IMR-90 (cell line): ENCODE data around the gene FAM89A.

Experiments used
- BHLHE40 ChIP-seq: fragments of 150-350 bp; IDR thresholded peaks from 2 replicates; pipeline ENCODE4 v1.6.1; 2016; ENCODE audit warnings: mild to moderate bottlenecking, low read depth, low read length
- CTCF ChIP-seq: conservative IDR thresholded peaks from 2 replicates; pipeline ENCODE4 v1.5.1; 2012; ENCODE audit warnings: mild to moderate bottlenecking, low read depth, low read length, improper control_type of control experiment
- ELK1 ChIP-seq: fragments of 150-350 bp; IDR thresholded peaks from 2 replicates; pipeline ENCODE4 v1.6.1; 2016; ENCODE audit warnings: low read depth, mild to moderate bottlenecking, low read length, moderate library complexity, borderline replicate concordance
- FOS ChIP-seq: fragments of 150-350 bp; IDR thresholded peaks from 2 replicates; pipeline ENCODE4 v1.6.1; 2016; ENCODE audit warnings: low read depth, low read length
- MAFK ChIP-seq: IDR thresholded peaks from 2 replicates; pipeline ENCODE4 v1.6.1; 2012; ENCODE audit warnings: low read depth, low read length, improper control_type of control experiment
- POLR2A ChIP-seq: IDR thresholded peaks from 2 replicates; pipeline ENCODE4 v1.6.1; 2012; ENCODE audit warnings: mild to moderate bottlenecking, low read depth, low read length
- RAD21 ChIP-seq: IDR thresholded peaks from 2 replicates; pipeline ENCODE4 v1.6.1; 2012; ENCODE audit warnings: low read length, improper control_type of control experiment
- RCOR1 ChIP-seq: IDR thresholded peaks from 2 replicates; pipeline ENCODE4 v1.6.1; 2012; ENCODE audit warnings: mild to moderate bottlenecking, low read length, improper control_type of control experiment; ENCODE audit not compliant: insufficient replicate concordance
- SMC3 ChIP-seq: fragments of 150-350 bp; IDR thresholded peaks from 2 replicates; pipeline ENCODE4 v1.6.1; 2016; ENCODE audit warnings: low read depth, mild to moderate bottlenecking, antibody characterized with exemption, low read length, moderate library complexity
- USF2 ChIP-seq: fragments of 150-350 bp; IDR thresholded peaks from 2 replicates; pipeline ENCODE4 v1.6.1; 2017; ENCODE audit warnings: mild to moderate bottlenecking, antibody characterized with exemption, low read length, low read depth

DNA sequence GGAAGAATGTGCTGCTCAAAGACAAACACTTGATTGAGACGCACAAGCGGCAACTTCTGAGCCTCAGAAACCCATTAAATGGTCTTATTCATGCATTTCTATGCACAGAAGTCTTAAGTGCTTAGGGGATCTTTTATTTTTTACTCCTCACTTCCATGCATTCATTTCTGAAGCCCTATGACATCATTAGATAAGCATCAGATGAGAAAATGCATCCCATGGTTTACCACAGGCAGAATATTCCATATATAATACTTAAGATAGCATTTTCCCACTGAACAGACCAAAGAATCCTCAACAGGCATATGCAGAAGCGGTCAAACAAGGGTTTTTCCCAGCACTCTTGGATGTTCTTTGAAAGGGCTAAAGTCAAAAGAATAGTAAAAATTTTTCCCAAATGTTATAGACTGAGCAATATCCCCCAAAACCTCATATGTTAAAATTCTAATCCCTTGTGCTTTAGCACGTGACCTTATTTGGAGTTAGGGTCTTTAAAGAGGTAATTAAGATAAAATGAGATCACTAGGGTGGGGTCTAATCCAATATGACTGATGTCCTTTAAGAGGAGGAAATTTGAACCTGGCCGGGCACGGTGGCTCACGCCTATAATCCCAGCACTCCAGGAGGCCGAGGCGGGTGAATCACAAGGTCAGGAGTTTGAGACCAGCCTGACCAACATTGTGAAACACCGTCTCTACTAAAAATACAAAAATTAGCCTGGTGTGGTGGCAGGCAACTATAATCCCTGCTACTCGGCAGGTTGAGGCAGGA lies 22.6 kb upstream of the FAM89A start:
- TF ChIP-seq POLR2A: no peak
- TF ChIP-seq CTCF: no peak
- TF ChIP-seq BHLHE40: no peak
- no peak for TF ChIP-seq RCOR1
- no peak for TF ChIP-seq FOS
- TF ChIP-seq SMC3: no peak
- no peak for TF ChIP-seq USF2
- TF ChIP-seq RAD21: no peak
- no peak for TF ChIP-seq MAFK
- no peak for TF ChIP-seq ELK1
